Glomerular endothelial cell (primary cell): ENCODE data around the gene PHF19. TPM values are rescaled to one million over a fixed set of nuclear protein-coding genes. Genes with fewer than 3 reads are reported as not detected.

Experiments used
- DNase-seq: peaks from one replicate; pipeline ENCODE4 v3.0.0-alpha.2; 2011; ENCODE audit warnings: low read depth, low spot score; ENCODE audit errors: extremely low read depth
- total RNA-seq: library from RNA; depleted of rRNA; stranded (reverse); fragments of >200 nt; gene quantifications from 2 replicates; pipeline ENCODE4 v1.2.3, GENCODE V29; 2015

Gene PHF19
- 22.4 and 36.8 TPM in 2 replicates for total RNA-seq

- DNase-seq = no peak
These were observed at the start of gene PHF19 for GRCh38 chr9:120876842-120877240. Gene PHF19 (minus strand): TSS chr9:120877188. CDS start chr9:120874741, 2,447 bp downstream.

- no peak for DNase-seq
These were observed 49.5 kb upstream of the PHF19 start, which contains the start of gene TRAF1 for GRCh38 chr9:120926397-120926928. Gene TRAF1 (minus strand): TSS chr9:120926796. CDS start chr9:120926075, 721 bp downstream.

- DNase-seq = no peak
These were observed 48.8 kb upstream of the PHF19 start for GRCh38 chr9:120925535-120926396.

- DNase-seq = no peak
These were observed 47.9 kb upstream of the PHF19 start for GRCh38 chr9:120924698-120925534.

GRCh38 chr9:120923620-120924328 lies 46.8 kb upstream of the PHF19 start:
- DNase-seq = no peak

GRCh38 chr9:120922404-120923195 lies 45.6 kb upstream of the PHF19 start:
- DNase-seq = no peak

GRCh38 chr9:120921661-120922181 lies 44.7 kb upstream of the PHF19 start:
- DNase-seq = no peak

- DNase-seq = no peak
These were observed 43.8 kb upstream of the PHF19 start for GRCh38 chr9:120920806-120921178.

- DNase-seq = no peak
These were observed 43.1 kb upstream of the PHF19 start for GRCh38 chr9:120919843-120920805.

- no peak for DNase-seq
These were observed 42.2 kb upstream of the PHF19 start for GRCh38 chr9:120918931-120919842.

- DNase-seq = no peak
These were observed 41.2 kb upstream of the PHF19 start for GRCh38 chr9:120917929-120918762.

- no peak for DNase-seq
These were observed 40.2 kb upstream of the PHF19 start for GRCh38 chr9:120916991-120917880.

- no peak for DNase-seq
These were observed 39.6 kb upstream of the PHF19 start for GRCh38 chr9:120916588-120916987.

- DNase-seq = no peak
These were observed 39.0 kb upstream of the PHF19 start for GRCh38 chr9:120915854-120916470.

- no peak for DNase-seq
These were observed 38.0 kb upstream of the PHF19 start for GRCh38 chr9:120914953-120915352.
